OCI-LY7 (cell line): ENCODE data around the gene HAPSTR1. TPM values are rescaled to one million over a fixed set of nuclear protein-coding genes. Genes with fewer than 3 reads are reported as not detected.

Source experiments
- BruUV-seq: library from RNA; stranded (reverse); fragments of 400-500 nt; replicated peaks from 2 replicates; lab custom pipeline; 2021; lab: Mats Ljungman, UMichigan
- CTCF ChIA-PET: fragments of 300-600 bp; sonication (Branson Sonifier 250); formaldehyde crosslinking; loops from one replicate; lab custom pipeline; 2022; ENCODE audit warnings: antibody characterized with exemption; ENCODE audit not compliant: unreplicated experiment; lab: Charles Lee
- POLR2A ChIA-PET: fragments of 300-600 bp; sonication (Branson Sonifier 250); formaldehyde crosslinking; loops from one replicate; lab custom pipeline; 2022; ENCODE audit warnings: antibody characterized with exemption; lab: Charles Lee
- DNase-seq: peaks from one replicate; pipeline ENCODE4 v3.0.0-alpha.2; 2015; ENCODE audit warnings: low spot score
- H2AFZ ChIP-seq: fragments of 200-600 bp; sonication (generic), shearing (Covaris generic); 2 replicates; pipeline ENCODE4 v1.6.1; 2014; ENCODE audit warnings: mild to moderate bottlenecking, antibody characterized with exemption, low read length, moderate library complexity
- H3K27ac ChIP-seq: fragments of 200-600 bp; sonication (generic); 2 replicates; pipeline ENCODE4 v1.5.1; 2014; ENCODE audit warnings: mixed run types, low read depth, mild to moderate bottlenecking, moderate library complexity, low read length, inconsistent platforms; ENCODE audit not compliant: poor library complexity, severe bottlenecking
- H3K36me3 ChIP-seq: fragments of 200-600 bp; sonication (generic); 2 replicates; pipeline ENCODE4 v1.6.1; 2014; ENCODE audit warnings: mild to moderate bottlenecking, antibody characterized with exemption, low read length, moderate library complexity, mixed read lengths; ENCODE audit not compliant: insufficient read depth
- H3K4me1 ChIP-seq: fragments of 200-600 bp; sonication (generic); 2 replicates; pipeline ENCODE4 v1.5.1; 2014; ENCODE audit warnings: mild to moderate bottlenecking, low read length; ENCODE audit not compliant: insufficient read depth, poor library complexity, severe bottlenecking
- H3K4me2 ChIP-seq: fragments of 200-600 bp; sonication (generic); 2 replicates; pipeline ENCODE4 v1.6.1; 2014; ENCODE audit warnings: mild to moderate bottlenecking, low read length
- H3K4me3 ChIP-seq: fragments of 200-600 bp; sonication (generic); 2 replicates; pipeline ENCODE4 v1.5.1; 2014; ENCODE audit warnings: mild to moderate bottlenecking, low read depth, low read length; ENCODE audit not compliant: poor library complexity, severe bottlenecking
- H3K79me2 ChIP-seq: fragments of 200-600 bp; sonication (generic); 2 replicates; pipeline ENCODE4 v1.6.1; 2016; ENCODE audit warnings: low read depth, mild to moderate bottlenecking, low read length, moderate library complexity, mixed read lengths; ENCODE audit not compliant: insufficient read depth
- H3K9me2 ChIP-seq: fragments of 200-600 bp; sonication (generic); 2 replicates; pipeline ENCODE4 v1.6.1; 2016; ENCODE audit warnings: mild to moderate bottlenecking, low read length, mixed read lengths; ENCODE audit not compliant: insufficient read depth
- H3K9me3 ChIP-seq: fragments of 200-600 bp; sonication (generic); 2 replicates; pipeline ENCODE4 v1.6.1; 2014; ENCODE audit warnings: mild to moderate bottlenecking, mixed run types, low read length, mixed read lengths
- H4K20me1 ChIP-seq: fragments of 200-600 bp; sonication (generic); 2 replicates; pipeline ENCODE4 v1.6.1; 2014; ENCODE audit warnings: mild to moderate bottlenecking, antibody characterized with exemption, low read length, moderate library complexity, mixed read lengths; ENCODE audit not compliant: insufficient read depth
- EZH2phosphoT487 ChIP-seq: fragments of 200-600 bp; sonication (generic); IDR thresholded peaks from 2 replicates; pipeline ENCODE4 v1.6.1; 2018; ENCODE audit warnings: low read depth, borderline replicate concordance, mild to moderate bottlenecking, mixed run types, antibody characterized with exemption, low read length, moderate library complexity, mixed read lengths
- intact Hi-C: fragments of 100-400 bp; cut with micrococcal nuclease; formaldehyde crosslinking; loops from one replicate; pipeline ENCODE4 v1.10.0; 2022; ENCODE audit not compliant: unreplicated experiment
- total RNA-seq, 2 experiments: library from RNA; depleted of rRNA in 1 of 2; stranded (reverse); fragments of >200 nt in 1 of 2; shearing (Covaris generic) in 1 of 2; gene quantifications; 2 replicates each; pipeline ENCODE4 v1.2.3, GENCODE V29; 2014 to 2022
- TF ChIP-seq, protein P1 (sequence below): fragments of 200-600 bp; sonication (generic); conservative IDR thresholded peaks from 2 replicates; pipeline ENCODE4 v1.5.1; 2014; ENCODE audit warnings: mild to moderate bottlenecking, antibody characterized with exemption, low read length, moderate library complexity, mixed read lengths

HAPSTR1 gene
- total RNA-seq, 2 experiments from 2014 or later = 50.9 to 71.5 TPM

DNA sequence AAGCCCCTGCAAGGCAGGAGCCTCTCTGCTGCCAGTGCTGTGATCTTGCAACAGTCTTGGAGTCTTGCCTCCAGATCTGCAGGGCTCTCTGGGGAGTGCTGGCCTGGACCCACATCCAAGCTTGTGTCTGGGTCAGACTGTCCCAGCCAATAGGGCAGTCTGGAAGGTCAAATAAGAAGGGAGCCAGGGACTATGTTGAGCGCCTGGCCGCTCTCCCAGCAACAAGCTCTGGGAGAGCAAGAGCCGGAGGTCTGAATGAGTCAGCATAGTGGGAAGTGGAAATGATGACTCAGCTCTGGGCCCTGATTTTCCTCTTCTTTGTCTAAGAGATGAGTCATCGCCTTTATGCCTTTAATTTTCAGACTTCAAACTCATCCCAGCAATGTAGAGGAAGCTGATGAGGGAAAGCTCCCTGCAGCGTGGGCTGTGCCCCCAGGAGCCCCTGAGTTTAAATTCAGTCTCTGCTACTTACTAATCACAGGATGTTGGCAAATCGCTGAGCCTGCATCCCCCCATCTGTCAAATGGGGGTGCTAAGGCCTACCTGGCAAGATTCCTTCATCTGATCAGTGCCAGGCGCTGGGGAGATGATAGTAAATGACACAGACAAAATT, 43.6 kb upstream of the HAPSTR1 start:
- Histone ChIP-seq H4K20me1 (no peaks in the 10 kb centered on the region), H3K27ac (no peak overlapping the region), H3K4me3 (no peak overlapping the region), H3K36me3 (no peaks in the 10 kb centered on the region), H3K4me1 (no peaks in the 10 kb centered on the region), H3K9me2 (no peaks in the 10 kb centered on the region), H3K79me2 (no peaks in the 10 kb centered on the region), H3K9me3 (peaks cover 8% of the 10 kb centered on the region; the same call in 1 of the 2 replicates), H3K4me2 (no peak overlapping the region), H2AFZ (no peak overlapping the region)
- ChIA-PET POLR2A (interaction anchor here (1.2 to 1.3 kb wide), 2 partner anchors 13 to 80 kb away, joined by 3 to 4 read pairs; no protein-coding TSS in a partner anchor), CTCF (no interaction called here)
- intact Hi-C loops = loop anchor here (10.0 kb wide), 1 partner anchor 67 kb away; no protein-coding TSS in a partner anchor
- DNase-seq = no peak
- no TSS peak for BruUV-seq
- no peak for TF ChIP-seq EZH2phosphoT487
- TF ChIP-seq, protein P1, sequence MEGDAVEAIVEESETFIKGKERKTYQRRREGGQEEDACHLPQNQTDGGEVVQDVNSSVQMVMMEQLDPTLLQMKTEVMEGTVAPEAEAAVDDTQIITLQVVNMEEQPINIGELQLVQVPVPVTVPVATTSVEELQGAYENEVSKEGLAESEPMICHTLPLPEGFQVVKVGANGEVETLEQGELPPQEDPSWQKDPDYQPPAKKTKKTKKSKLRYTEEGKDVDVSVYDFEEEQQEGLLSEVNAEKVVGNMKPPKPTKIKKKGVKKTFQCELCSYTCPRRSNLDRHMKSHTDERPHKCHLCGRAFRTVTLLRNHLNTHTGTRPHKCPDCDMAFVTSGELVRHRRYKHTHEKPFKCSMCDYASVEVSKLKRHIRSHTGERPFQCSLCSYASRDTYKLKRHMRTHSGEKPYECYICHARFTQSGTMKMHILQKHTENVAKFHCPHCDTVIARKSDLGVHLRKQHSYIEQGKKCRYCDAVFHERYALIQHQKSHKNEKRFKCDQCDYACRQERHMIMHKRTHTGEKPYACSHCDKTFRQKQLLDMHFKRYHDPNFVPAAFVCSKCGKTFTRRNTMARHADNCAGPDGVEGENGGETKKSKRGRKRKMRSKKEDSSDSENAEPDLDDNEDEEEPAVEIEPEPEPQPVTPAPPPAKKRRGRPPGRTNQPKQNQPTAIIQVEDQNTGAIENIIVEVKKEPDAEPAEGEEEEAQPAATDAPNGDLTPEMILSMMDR = no peak

DNA sequence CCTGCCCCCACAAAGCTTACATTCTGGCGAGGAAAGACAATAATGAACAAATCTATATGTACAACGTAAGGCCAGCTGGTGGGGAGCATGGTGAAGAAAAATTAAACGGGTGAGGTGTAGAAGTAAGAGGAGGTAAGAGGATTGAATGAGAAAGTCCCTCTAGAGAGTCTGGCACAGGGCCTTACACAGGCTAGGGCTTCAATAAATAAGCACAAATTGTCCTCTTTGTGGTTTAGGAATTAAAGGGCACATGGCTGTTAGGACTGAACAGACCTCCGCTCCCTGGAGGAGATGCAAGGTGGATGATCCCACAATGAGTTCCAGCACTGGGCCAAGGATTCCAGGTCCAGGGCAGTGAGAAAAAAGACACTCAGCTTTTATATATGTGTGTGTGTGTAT, 43.1 kb upstream of the HAPSTR1 start:
- CTCF ChIA-PET = no interaction called here

More for the DNA sequence above, 43.1 kb upstream of the HAPSTR1 start:
- H3K4me3 ChIP-seq = no peak overlapping the region
- DNase-seq = no peak
- no peaks in the 10 kb centered on the region for H3K4me1 ChIP-seq
- no peaks in the 10 kb centered on the region for H3K79me2 ChIP-seq
- no peaks in the 10 kb centered on the region for H4K20me1 ChIP-seq
- POLR2A ChIA-PET = interaction anchor here (1.3 kb wide), 1 partner anchor 12 kb away, joined by 4 read pairs; no protein-coding TSS in a partner anchor
- BruUV-seq = no TSS peak
- H3K9me2 ChIP-seq = no peaks in the 10 kb centered on the region
- peaks cover 8% of the 10 kb centered on the region; the same call in 1 of the 2 replicates for H3K9me3 ChIP-seq
- intact Hi-C loops = loop anchor here (10.0 kb wide), 1 partner anchor 66 kb away; no protein-coding TSS in a partner anchor
- H3K36me3 ChIP-seq = no peaks in the 10 kb centered on the region
- H2AFZ ChIP-seq = no peak overlapping the region
- no peak overlapping the region for H3K4me2 ChIP-seq
- TF ChIP-seq, protein P1 = no peak
- TF ChIP-seq EZH2phosphoT487 = no peak
- H3K27ac ChIP-seq = no peak overlapping the region
